ENCODE measurements around the gene IL16. TPM values are rescaled to one million over a fixed set of nuclear protein-coding genes. Genes with fewer than 3 reads are reported as not detected.

IL16 gene
- total RNA-seq, 1 experiment from 2014 or later: 0.81 TPM

GRCh38 chr15:81333363-81333762 is 136.7 kb downstream of the IL16 start (continued):
- no peak for TF ChIP-seq SP1 (IDR thresholded peaks at IDR 0.05; ENCODE audit: low read depth)
- TF ChIP-seq CTCF (IDR thresholded peaks at IDR 0.05 in 2 of 3, conservative IDR thresholded peaks at IDR 0.05 in 1 of 3; ENCODE audit: borderline replicate concordance in 1 of 3, insufficient read depth in 1 of 3, low read depth in 2 of 3, low read length in 2 of 3): no peak
- no peak for TF ChIP-seq JUND (IDR thresholded peaks at IDR 0.05)
- no peak for TF ChIP-seq ELF1 (IDR thresholded peaks at IDR 0.05; ENCODE audit: borderline replicate concordance, low read depth)
- TF ChIP-seq SRF (IDR thresholded peaks at IDR 0.05; ENCODE audit: low read depth): no peak
- no peak for TF ChIP-seq ZFX (IDR thresholded peaks at IDR 0.05)

GRCh38 chr15:81334768-81335435 is 138.2 kb downstream of the IL16 start:
- no peak overlapping the region for H3K9ac ChIP-seq (ENCODE audit: low read length)
- no peak for ATAC-seq
- intact Hi-C loops (cut with micrococcal nuclease): no loop called here
- no peaks in the 10 kb centered on the region for H3K27me3 ChIP-seq (ENCODE audit: insufficient read depth, low read length)
- no peak overlapping the region for H3K27ac ChIP-seq (ENCODE audit: low read depth, low read length)
- CTCF ChIA-PET: interaction anchor here (1.2 kb wide), 1 partner anchor 179 kb away, joined by 3 read pairs; no protein-coding TSS in a partner anchor
- no TSS peak for BruUV-seq (replicated peaks)
- POLR2A ChIA-PET: interaction anchor here (1.4 kb wide), 1 partner anchor 11 kb away, joined by 5 read pairs; the partner anchor contains the start of gene STARD5
- no peak overlapping the region for H2AFZ ChIP-seq (ENCODE audit: low read depth, low read length, poor library complexity, severe bottlenecking)
- no peak overlapping the region for H3K4me2 ChIP-seq (ENCODE audit: low read length)
- no peaks in the 10 kb centered on the region for H3K36me3 ChIP-seq (ENCODE audit: control insufficient read depth in 1 of 2, insufficient read depth in 2 of 2, low read length in 2 of 2)
- no peaks in the 10 kb centered on the region for H3K79me2 ChIP-seq (ENCODE audit: insufficient read depth, low read length)
- no peak for DNase-seq (ENCODE audit: low read depth, low spot score)
- peaks cover 15 to 16% of the 10 kb centered on the region in 2 experiments for H3K4me1 ChIP-seq (ENCODE audit: control insufficient read depth in 1 of 2, insufficient read depth in 2 of 2, low read length in 2 of 2)
- H3K9me3 ChIP-seq (ENCODE audit: control insufficient read depth in 1 of 2, insufficient read depth in 1 of 2, low read depth in 1 of 2, low read length in 2 of 2): no peaks in the 10 kb centered on the region
- no peaks in the 10 kb centered on the region for H4K20me1 ChIP-seq (ENCODE audit: insufficient read depth)
- H3K9me2 ChIP-seq (ENCODE audit: insufficient read depth): no peaks in the 10 kb centered on the region
- TF ChIP-seq ZNF274 (IDR thresholded peaks at IDR 0.05; ENCODE audit: low read depth, low read length): no peak
- no peak for TF ChIP-seq SRF (IDR thresholded peaks at IDR 0.05; ENCODE audit: low read depth)
- no peak for TF ChIP-seq FOSL1 (IDR thresholded peaks at IDR 0.05; ENCODE audit: low read depth)
- no peak for TF ChIP-seq ZFX (IDR thresholded peaks at IDR 0.05)
- no peak for TF ChIP-seq TCF7L2 (IDR thresholded peaks at IDR 0.05; ENCODE audit: borderline replicate concordance, extremely low read depth, insufficient read depth, insufficient read length)
- no peak for TF ChIP-seq POLR2A (IDR thresholded peaks at IDR 0.05; ENCODE audit: borderline replicate concordance, extremely low read depth, insufficient read depth, insufficient read length)
- no peak for TF ChIP-seq EZH2 (IDR thresholded peaks at IDR 0.05)
- TF ChIP-seq JUND (IDR thresholded peaks at IDR 0.05): no peak
- no peak overlapping the region for H3K4me3 ChIP-seq (replicated peaks in 1 of 2; ENCODE audit: low read depth in 1 of 2, low read length in 2 of 2)
- RAD21 ChIA-PET (ENCODE audit: low non-redundant PET in 1 of 2, low total read pairs in 2 of 2, uncharacterized antibody in 2 of 2, unreplicated experiment in 2 of 2): no interaction called here

All from HCT116 (cell line).